Heart left ventricle (tissue), 13 donors: ENCODE results near the gene LSS.

Experiments
- CTCF ChIP-seq, 12 donors: fragments of 200-600 bp; sonication (generic) in 4 of 12; IDR thresholded peaks; one replicate each; pipeline versions ENCODE4 v1.5.0 to v1.8.0; 2018 to 2022; ENCODE audit warnings: antibody characterized with exemption in 12 of 12, mild to moderate bottlenecking in 5 of 12
- POLR2A ChIP-seq, 2 donors: fragments of 450-650 bp; IDR thresholded peaks; one replicate each; pipeline ENCODE4 v1.6.1; 2017; ENCODE audit warnings: antibody characterized with exemption in 2 of 2, mild to moderate bottlenecking in 2 of 2, moderate library complexity in 2 of 2
- donor health status: ischemic (EF 13 %, LVEDD 7.1; RV severe dilation, severe dysfunction).
- donor health status: DM: no; HTN: yes; CAD: no.
- donor health status: DM: no; HTN: no; CAD: no.
- donor health status: ischemic (EF 25% LVEDD 6.9; RV normal size, moderate dysfunction).
- donor health status: ischemic (EF 25% LVEDD 5.7; RV mildly dilated, moderate dysfunction).
- donor health status: ischemic (EF 35%, LVEDD 5.7; RV mildly dilated, moderate dysfunction).
- donor health status: nonischemic (EF 11% LVEDD 7.7; RV severe dilation, severe dysfunction).
- donor health status: DM: yes; HTN: yes; CAD: no.
- donor health status: PGD.
- donor health status: ischemic (EF 29% LVEDD 5.4; RV normal size, mild dysfunction).
- donor health status: nonischemic (EF 23%, LVEDD 6.1; RV moderate dilation, normal function).

- TF ChIP-seq CTCF (IDR thresholded peaks at IDR 0.05) (no peak), POLR2A (IDR thresholded peaks at IDR 0.05) (no peak)
Measured at GRCh38 chr21:46156678-46157077, 71.9 kb downstream of the LSS start.
